Kidney (tissue), 14 donors: Measurements from ENCODE around the gene PGF. TPM values are rescaled to one million over a fixed set of nuclear protein-coding genes. Genes with fewer than 3 reads are reported as not detected.

Source experiments
- DNase-seq, 5 donors: peaks; one replicate each; pipeline ENCODE4 v3.0.0-alpha.2; 2013 to 2020
- FAIRE-seq: peaks from 2 replicates; lab custom pipeline; 2012; peaks lifted over from hg19 to GRCh38; lab: Jason Lieb, UNC
- H3K27ac ChIP-seq, 2 donors: one replicate each; pipeline ENCODE4 v1.7.0; 2013; ENCODE audit warnings: low read depth in 2 of 2, low read length in 2 of 2, inconsistent platforms in 1 of 2
- H3K27me3 ChIP-seq: one replicate; pipeline ENCODE4 v1.7.1; 2013; ENCODE audit warnings: low read length, inconsistent platforms; ENCODE audit not compliant: control insufficient read depth, insufficient read depth
- H3K36me3 ChIP-seq, 3 donors: one replicate each; pipeline versions ENCODE4 v1.7.0 to v1.7.1; 2013; ENCODE audit warnings: low read length in 3 of 3, control low read depth in 1 of 3, inconsistent platforms in 1 of 3; ENCODE audit not compliant: insufficient read depth in 3 of 3, control insufficient read depth in 2 of 3
- H3K4me1 ChIP-seq, 3 donors: one replicate each; pipeline versions ENCODE4 v1.7.0 to v1.7.1; 2013; ENCODE audit warnings: low read length in 3 of 3, inconsistent platforms in 1 of 3, low read depth in 1 of 3; ENCODE audit not compliant: control insufficient read depth in 2 of 3, insufficient read depth in 2 of 3
- H3K4me3 ChIP-seq, 3 donors: one replicate each; pipeline versions ENCODE4 v1.7.0 to v1.8.1; 2013; ENCODE audit warnings: low read length in 3 of 3, control low read depth in 1 of 3, inconsistent platforms in 1 of 3
- H3K9ac ChIP-seq, 3 donors: one replicate each; pipeline versions ENCODE4 v1.7.0 to v1.7.1; 2013; ENCODE audit warnings: low read length in 3 of 3, control low read depth in 1 of 3, inconsistent platforms in 1 of 3
- H3K9me3 ChIP-seq, 3 donors: one replicate each; pipeline versions ENCODE4 v1.7.0 to v1.7.1; 2013; ENCODE audit warnings: low read length in 3 of 3, control low read depth in 1 of 3, inconsistent platforms in 1 of 3; ENCODE audit not compliant: control insufficient read depth in 2 of 3, insufficient read depth in 1 of 3
- intact Hi-C: fragments of 100-400 bp; cut with DNase I; formaldehyde crosslinking; loops from one replicate; pipeline ENCODE4 v1.11.1; 2022
- polyA plus RNA-seq: library from polyadenylated mRNA; stranded (reverse); fragments of 350-450 nt; fragmentation: Illumina TruSeq; extraction: RNeasy Lipid Tissue Mini Kit (QIAGEN cat#74804); gene quantifications from one replicate; pipeline ENCODE4 v1.2.3, GENCODE V29; 2014; ENCODE audit warnings: low read depth, low replicate concordance; ENCODE audit not compliant: insufficient read depth
- total RNA-seq: library from RNA; stranded (reverse); fragmentation: NEBNext Ultra II Directional; extraction: Animal tissue kit (Norgen Biotek cat#: 25700); gene quantifications from one replicate; pipeline ENCODE4 v1.2.1, GENCODE V29; 2021
- TF ChIP-seq, protein P1 (sequence below): IDR thresholded peaks from 3 replicates; pipeline ENCODE4 v1.5.1; 2012; ENCODE audit warnings: mild to moderate bottlenecking, moderate library complexity, borderline replicate concordance; ENCODE audit not compliant: insufficient read depth; ENCODE audit errors: extremely low read depth
- donor health status: control.
- donor health status: control.
- donor health status: control.
- donor health status: control.
- donor health status: control.
- donor health status: DM: yes; HTN: yes; CAD: no.
- donor health status: Normal renal cell carcinoma (clear cell type).

Gene PGF
- total and polyA plus RNA-seq, 2 donors from 2014 or later, result 9.3 to 12.1 TPM

GRCh38 chr14:74913986-74914573 is 41.3 kb downstream of the PGF start:
- Histone ChIP-seq H3K4me3 (no peak overlapping the region), H3K27me3 (no peaks in the 10 kb centered on the region), H3K4me1 (peaks cover 0 to 5% (median 4%) of the 10 kb centered on the region in 3 donors), H3K9me3 (no peaks in the 10 kb centered on the region), H3K9ac (no peak overlapping the region), H3K27ac (no peak overlapping the region), H3K36me3 (no peaks in the 10 kb centered on the region)
- intact Hi-C loops, result no loop called here
- TF ChIP-seq, protein P1, sequence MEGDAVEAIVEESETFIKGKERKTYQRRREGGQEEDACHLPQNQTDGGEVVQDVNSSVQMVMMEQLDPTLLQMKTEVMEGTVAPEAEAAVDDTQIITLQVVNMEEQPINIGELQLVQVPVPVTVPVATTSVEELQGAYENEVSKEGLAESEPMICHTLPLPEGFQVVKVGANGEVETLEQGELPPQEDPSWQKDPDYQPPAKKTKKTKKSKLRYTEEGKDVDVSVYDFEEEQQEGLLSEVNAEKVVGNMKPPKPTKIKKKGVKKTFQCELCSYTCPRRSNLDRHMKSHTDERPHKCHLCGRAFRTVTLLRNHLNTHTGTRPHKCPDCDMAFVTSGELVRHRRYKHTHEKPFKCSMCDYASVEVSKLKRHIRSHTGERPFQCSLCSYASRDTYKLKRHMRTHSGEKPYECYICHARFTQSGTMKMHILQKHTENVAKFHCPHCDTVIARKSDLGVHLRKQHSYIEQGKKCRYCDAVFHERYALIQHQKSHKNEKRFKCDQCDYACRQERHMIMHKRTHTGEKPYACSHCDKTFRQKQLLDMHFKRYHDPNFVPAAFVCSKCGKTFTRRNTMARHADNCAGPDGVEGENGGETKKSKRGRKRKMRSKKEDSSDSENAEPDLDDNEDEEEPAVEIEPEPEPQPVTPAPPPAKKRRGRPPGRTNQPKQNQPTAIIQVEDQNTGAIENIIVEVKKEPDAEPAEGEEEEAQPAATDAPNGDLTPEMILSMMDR, result peak; percentile 70
- DNase-seq, result peak in 3 of 5 donors; percentile 72 to 90 (median 73)
- no peak for FAIRE-seq

DNA sequence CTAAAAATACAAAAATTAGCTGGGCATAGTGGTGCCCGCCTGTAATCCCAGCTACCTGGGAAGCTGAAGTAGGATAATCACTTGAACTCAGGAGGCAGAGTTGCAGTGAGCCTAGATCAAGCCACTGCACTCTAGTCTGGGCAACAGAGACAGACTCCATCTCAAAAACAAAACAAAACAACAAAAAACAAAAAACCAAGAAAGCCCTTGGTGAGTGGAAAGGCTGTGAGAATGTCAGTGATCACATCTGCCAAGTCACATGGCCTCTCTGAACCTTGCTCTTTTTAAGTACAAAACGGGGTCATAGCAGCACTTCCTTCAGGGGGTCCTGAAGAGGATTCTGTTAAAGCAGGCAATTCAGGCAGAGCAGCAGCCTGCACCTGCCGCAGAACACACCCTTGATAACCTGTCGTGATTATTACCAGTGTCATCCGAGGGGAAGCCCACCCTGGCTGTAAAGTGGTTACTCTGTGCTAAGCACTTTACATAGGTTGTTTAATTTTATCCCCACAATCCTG is 41.9 kb downstream of the PGF start:
- Histone ChIP-seq H3K9ac (no peak overlapping the region), H3K4me1 (peaks cover 0 to 10% (median 4%) of the 10 kb centered on the region in 3 donors), H3K27me3 (no peaks in the 10 kb centered on the region), H3K36me3 (no peaks in the 10 kb centered on the region), H3K9me3 (no peaks in the 10 kb centered on the region), H3K4me3 (no peak overlapping the region), H3K27ac (no peak overlapping the region)
- no peak for DNase-seq
- FAIRE-seq, result no peak
- intact Hi-C loops, result no loop called here
- TF ChIP-seq, protein P1, result no peak

GRCh38 chr14:74912801-74913200 is 42.6 kb downstream of the PGF start:
- Histone ChIP-seq H3K4me3 (no peak overlapping the region), H3K4me1 (peaks cover 0 to 9% (median 4%) of the 10 kb centered on the region in 3 donors), H3K36me3 (no peaks in the 10 kb centered on the region), H3K27ac (no peak overlapping the region), H3K27me3 (no peaks in the 10 kb centered on the region), H3K9ac (no peak overlapping the region), H3K9me3 (no peaks in the 10 kb centered on the region)
- FAIRE-seq, result no peak
- intact Hi-C loops, result no loop called here
- DNase-seq, result peak in 1 of 5 donors; percentile 66
- TF ChIP-seq, protein P1, result no peak
